CD4-positive, alpha-beta T cell treated with Interleukin-17A for 4 hours (primary cell): Measurements from ENCODE around the gene PRKCA.

ENCODE experiments used
- DNase-seq: peaks from one replicate; pipeline ENCODE4 v3.0.0-alpha.2; 2020; ENCODE audit warnings: mixed read lengths

Gene PRKCA

DNA sequence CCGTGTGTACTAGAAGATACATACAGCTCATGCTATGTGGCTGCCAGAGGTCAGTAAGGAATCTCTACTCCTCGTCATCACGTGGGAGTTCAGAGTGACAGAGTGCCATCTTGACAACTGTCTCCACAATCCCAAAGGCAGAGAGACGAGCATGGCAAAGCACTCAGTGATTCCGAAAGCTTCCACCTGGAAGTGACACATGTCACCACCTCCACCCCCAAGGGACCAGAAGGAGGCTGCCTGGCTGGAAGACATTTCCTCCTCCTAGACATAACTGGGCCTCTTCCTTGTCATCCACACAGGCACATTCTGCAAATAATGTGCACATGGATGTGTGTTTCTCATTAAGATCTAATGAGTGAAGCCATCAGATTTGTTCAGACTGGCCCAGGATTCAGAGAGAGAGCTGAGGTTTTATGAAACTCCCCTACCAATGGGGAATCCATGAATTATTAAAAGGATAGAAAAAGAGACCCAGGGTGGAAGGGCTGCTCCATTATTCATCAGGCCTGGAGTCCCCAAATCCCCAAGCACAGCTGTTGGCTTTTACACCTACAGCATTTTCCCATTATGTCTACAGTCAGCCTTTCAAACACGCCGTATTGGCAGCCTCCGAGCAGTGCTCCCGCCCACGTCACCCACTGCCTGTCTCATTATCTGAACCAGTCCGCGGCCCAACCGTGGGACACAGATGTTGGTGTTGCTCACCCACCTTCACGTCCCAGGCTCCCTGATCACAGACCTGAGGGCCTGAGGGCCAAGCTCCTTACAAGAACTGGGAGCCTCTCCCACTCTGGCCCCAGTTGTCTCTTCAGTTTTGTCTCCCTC, 529.2 kb downstream of the PRKCA start:
- no peak for DNase-seq

DNA sequence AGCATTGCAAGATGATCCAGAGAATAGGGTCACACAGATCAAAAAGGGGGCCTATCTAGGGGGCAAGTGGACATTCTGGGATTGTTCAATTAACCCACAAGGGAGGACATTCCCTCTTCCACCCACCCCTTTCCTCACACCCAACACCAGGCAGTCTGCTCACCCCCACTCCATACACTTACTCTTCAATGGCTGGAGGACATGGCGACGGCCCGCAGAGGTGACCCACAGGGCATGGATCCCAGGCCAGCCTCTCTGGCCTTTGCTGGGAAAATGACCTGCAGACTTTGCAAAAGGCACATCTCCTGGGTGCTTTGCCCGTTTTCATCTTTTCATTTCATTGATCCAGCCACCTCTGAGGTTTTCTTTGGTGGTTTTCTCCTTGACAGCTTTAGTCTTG, 530.8 kb downstream of the PRKCA start:
- no peak for DNase-seq

DNA sequence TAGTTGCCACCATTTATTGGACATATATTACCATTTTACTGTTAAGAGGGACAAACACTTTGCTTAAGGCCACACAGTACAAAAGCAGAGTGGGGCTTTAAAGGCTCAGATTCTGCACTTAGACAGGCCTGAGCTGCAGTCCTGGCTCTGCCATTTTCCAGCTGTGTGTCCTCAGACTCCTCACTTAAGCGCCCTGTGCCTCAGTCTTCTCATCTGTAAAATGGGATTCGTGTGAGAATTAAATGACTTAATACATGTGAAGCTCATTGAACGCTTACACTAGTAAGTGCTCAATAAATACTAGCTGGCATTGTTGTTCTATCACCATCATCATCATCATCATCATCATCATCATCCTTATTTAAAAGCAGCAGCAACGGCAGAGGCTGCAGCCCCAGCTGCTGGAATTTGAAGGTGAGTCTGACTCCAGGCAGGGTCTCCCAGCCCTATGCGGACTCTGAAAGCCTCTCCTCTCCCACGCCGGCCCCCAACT, 532.1 kb downstream of the PRKCA start:
- no peak for DNase-seq

DNA sequence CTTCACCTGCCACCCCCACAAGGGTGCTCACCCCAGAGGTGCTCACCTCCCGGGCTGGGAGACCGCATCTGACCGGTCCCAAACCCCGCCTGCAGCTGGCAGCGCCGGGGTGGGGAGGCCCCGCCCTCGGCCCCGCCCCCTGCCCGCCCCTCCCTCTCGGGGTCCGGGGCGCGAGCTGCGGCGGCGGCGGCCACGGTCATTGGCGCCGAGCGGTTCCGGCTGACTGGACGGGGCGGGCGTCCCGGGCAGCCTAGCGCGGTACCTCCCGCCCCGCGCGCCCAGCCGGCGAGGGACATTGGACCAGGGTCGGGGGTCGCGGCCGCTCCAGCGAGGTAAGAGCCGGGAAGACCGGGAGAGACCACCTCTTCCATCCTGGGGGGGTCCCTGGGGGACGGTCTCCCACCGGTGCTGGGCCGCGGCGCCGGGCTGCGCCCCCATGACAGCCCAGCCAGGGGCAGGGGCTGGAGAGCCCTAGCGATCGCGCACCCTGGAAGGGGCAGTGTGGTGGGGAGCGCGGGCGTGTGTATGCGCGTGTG, 532.6 kb downstream of the PRKCA start, which contains the start of gene CACNG5:
Gene CACNG5 (plus strand): TSS at position 199 of the 536 bp plus-strand sequence. CDS start 42,216 bp downstream, outside the sequence.
- no peak for DNase-seq

DNA sequence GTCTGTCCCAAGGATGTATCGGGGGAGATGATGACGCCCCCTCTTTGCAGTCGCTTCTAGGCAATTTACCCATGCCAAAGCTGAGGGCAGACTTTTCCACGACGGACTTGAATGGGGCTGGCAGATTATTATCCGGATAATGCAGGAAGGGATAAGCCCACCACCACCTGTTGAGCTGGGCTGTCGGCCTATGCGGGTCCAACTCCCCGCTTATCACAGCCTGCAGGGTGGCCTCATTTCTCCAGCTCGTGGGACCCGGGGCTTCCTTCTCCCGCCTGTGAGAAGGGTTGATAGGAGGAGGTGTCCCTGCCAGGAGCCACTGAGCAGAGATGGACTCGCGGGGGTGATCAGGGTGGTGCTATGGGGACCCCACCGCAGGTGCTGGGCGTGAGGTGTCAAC, 533.1 kb downstream of the PRKCA start:
- DNase-seq = no peak

DNA sequence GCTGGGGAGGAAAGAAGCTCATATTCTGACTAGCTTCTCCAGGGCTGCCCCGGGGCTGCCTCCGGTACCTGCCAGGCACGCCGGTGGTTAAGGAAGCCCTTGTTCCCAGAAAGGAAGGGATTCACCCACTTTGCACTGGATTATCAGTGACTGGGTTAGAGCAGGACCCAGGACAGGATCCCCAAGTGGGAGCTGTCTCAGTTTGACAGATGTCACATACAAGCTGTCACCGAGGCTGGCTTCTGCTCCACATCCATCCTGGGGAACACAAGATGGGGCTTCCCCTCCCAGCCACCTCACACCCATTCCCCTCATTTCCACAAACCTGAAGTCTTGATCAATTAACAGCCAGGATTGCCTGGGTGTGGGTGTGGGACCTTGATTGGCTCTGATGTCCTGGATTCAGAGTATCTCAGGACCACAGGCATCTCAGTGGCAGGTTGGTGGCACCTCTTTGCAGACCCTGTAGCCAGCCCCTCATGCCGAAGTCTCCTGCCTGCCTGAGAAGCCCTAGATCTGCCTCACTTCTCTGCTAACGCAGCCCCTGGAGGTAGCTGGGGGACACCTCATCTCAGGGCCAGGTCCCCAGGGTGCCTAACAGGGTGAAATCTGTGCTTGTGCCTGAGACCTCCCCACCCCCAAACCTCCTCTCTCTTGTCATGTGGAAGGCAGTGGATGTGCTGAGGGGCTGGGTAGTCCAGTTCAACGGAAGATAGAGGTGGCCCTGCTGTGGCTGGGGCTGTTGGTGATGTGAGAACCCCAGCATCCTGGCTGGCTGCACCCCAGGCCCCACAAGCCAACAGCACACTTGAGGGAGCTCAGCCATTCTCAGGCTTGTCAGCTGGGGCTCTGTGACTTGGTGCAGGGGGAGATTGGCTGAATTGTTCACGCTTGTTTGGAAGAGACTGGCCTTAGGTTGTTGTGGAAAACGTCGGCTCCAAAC, 533.9 kb downstream of the PRKCA start:
- DNase-seq = no peak

DNA sequence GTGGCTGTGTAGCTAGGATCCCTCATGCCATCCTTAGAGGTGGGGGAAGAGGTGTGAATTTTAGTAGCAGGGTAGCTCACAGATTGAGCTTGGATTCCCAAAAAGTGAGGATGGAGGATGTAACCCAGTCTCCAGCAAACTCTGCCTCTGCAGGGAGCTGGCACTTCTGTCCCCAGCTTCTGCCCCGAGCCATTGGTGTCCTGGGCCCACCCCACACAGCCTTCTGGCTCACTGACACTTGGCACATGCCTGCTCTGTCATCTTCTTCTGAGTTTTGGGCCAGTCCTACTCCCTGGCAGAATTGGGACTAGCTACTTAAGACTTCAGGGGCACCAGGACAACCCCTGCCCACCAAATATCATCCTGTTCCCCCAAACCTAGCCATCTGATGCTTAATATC, 534.8 kb downstream of the PRKCA start:
- DNase-seq = no peak

DNA sequence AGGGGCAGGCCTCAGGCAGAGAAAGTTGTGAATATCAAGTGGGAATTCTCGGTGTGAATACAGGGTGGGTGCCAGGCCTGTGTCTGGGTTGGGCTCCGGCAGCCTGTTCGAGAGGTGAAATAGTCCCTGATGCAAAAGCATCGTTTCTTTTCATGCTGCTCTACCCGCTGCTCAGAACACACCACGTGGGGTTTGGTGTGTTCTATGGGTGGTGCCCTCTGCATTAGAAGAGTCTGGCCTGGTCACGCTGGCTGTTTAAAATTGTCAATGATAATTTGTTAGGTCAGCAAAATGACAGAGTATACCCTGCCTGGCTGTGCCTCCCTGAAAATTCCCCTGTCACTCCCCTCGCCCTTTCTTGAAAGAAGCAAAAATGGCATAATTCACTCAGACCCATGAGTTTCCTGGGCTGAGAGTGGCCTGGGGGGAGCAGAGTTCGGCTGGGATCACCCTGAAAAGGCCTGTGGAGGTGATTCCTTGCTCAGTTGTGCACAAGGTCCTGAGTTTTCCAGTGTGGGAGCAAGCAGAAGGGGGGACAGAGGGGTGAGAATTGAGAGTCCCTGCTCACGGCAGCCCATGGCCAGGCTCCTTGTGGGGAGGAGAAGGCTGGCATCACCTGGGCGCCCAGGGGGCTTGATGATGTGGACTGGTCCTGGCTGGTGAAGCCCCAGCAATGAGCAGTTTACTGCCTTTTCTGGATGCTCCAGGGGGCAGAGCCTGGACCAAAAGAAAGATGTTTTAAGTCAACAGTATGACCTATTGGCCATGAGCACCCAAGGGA, 535.7 kb downstream of the PRKCA start:
- no peak for DNase-seq

DNA sequence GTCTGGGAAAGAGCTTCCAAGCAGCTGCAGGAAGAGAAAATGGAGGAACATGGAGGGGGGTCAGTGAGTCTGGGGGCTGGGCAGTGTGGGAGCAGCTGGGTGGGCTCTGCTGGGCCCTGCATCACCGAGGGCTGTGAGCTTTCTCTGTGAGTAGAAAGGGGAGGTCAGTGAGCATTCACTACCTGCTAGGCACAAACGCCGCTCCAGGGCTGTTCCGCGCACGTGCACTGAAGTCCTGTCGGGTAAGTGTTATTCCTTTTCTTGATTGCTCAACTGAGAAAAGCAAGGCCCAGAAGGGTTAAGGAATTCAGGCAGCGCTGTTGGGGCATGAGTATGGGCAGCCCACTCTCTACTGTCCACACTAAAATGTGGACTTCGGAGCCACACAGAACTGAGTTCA, 537.2 kb downstream of the PRKCA start:
- DNase-seq = no peak

DNA sequence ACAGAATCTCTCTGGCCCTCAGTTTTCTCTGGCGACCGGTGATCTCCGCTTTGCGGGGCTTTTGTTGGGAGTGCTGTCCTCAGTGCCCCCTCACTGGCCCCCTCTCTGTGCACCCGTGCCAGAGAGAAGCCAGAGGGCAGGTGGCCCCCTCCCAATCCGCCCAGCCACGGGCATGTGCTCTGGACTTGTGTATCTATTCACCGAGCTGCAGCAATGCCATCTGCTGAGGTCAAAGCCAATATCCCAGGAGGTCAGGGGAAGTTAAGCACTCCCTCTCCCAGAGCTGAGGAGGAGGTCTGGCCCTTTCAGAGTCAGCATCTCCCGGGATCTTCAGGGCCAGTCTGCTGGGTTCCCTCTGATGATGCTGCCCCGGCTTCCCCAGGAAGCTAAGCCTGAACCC, 537.6 kb downstream of the PRKCA start:
- DNase-seq = no peak

DNA sequence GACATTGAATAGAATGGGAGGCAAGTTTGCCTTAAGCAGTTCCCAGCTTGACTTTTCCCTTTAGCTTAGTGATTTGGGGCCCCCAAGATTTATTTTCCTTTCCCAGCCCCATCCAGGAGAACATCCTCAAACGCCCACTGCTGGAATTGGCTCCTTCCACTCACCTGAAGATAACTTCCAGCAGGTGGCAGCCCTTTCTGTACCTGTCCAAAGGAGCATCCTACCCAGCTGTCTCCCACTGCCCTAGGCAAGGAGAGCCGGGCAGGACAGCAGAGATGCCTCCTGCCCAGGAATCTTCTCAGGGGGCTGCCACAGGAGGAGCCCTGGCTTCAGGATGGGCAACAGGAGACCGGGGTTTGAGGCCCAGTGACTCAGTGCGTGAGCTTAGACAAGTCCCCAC, 538.9 kb downstream of the PRKCA start:
- no peak for DNase-seq

DNA sequence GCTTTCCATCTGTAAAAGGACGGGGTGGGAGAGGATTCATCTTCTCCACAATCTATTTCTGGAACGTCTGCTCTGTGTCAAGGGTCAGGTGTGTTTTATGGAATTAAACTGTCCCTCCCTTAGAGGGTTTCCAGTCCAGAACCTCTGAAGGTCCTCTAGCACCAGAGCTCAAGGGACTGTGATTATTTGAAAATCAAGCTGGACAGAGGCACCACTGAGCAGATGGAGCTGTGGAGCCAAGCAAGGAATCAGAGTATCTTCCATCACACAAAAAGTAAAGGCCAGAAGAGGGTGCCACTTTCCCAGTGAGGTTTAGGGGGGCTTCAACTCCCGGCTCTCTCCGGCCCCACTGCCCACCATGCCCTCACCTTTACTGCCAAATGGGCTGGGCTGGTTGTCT, 539.3 kb downstream of the PRKCA start:
- no peak for DNase-seq

DNA sequence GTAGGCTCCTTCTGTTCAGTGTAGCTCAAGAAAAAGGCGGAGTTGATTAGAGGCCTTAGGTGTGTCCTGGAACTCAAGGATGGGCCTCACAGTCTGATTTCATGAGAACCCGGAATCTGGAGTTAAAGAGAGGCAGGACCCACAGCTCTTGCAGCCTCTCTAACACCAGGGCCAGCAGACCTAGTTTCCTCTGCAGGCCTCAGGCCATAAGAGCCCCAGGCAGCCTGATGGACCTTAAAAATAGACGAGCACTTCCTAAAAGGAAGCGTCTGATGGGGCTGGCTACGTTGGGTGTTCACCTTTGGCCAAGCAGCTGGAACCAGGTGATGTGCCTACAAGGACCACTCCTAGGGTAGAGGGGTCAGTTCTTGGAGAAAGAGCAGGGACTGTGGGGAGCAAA, 540.1 kb downstream of the PRKCA start:
- no peak for DNase-seq

DNA sequence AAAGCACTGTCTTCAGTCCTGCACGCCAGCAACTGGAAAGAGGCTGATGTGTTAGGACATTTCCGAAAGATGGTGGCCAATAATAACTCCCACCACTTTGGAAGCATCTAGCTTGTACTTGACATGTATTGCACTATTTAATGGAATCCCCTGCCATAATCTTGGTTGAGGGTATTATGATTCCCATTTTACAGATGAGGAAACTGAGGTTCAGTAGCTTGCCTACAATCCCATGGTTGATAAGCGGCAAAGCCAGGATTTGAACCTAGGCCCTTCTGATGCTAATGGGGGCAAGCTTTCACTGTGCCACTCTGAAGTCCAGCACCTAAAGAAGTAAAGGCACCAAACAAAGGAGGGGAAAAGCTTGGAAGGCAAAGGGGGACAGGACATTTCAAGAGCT, 540.5 kb downstream of the PRKCA start:
- no peak for DNase-seq

DNA sequence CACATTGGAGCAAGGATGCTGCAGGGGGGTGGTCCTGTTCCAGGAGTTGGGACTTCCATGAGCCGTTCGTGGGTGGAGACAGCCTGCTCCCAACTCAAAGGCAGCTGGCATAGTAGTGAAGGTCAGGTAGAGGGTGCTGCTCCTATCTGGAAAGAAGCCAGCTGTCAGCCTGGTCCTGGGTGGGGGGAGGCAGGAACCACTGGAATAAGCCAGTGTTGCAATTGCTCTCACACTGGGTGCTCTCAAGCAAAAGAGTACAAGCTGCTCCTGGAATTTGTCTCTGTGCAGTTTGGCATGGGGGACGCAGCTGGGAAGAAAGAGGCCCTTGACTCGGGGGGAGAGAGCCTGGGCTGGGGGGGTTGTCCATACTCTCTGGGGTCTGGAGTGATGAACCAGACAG, 541.2 kb downstream of the PRKCA start:
- no peak for DNase-seq

DNA sequence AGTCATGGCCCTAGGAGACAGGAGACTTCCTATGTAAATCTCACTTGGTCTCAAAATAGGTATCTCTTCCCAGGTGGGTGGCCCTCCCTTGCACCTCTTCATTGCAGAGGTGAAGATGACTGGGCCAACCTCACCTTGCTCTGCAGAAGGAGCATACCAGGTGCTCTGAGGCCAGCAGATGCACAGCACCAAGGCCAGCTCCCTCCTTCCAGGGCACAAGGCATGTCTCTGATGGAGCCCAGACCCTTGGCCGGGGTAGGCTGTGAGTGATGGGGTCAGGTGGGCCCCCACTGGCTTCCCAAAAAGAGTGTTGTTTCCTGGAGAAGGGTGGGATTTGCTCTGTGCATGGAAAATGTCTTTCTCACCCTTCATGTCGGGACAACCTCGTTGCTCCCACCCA, 545.3 kb downstream of the PRKCA start:
- no peak for DNase-seq

DNA sequence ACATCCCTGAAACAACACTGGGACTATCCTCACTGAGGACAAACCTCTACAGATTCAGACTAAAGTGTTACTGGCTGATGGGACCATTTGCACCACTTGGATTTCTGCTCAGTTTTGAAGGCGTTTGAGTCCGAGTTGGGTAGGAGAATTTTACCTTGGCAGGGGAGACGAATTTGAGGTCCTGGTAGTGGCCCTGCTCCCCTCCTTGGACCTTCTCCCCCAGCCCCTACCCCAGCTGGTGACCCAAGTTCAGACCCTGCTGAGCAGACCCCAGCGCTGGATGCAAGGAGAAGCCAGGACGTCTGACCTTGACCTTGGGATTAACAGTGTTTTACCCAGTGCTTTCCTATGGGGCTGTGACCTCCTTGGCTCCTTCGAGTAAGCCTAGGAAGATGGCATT, 546.1 kb downstream of the PRKCA start:
- DNase-seq = no peak

DNA sequence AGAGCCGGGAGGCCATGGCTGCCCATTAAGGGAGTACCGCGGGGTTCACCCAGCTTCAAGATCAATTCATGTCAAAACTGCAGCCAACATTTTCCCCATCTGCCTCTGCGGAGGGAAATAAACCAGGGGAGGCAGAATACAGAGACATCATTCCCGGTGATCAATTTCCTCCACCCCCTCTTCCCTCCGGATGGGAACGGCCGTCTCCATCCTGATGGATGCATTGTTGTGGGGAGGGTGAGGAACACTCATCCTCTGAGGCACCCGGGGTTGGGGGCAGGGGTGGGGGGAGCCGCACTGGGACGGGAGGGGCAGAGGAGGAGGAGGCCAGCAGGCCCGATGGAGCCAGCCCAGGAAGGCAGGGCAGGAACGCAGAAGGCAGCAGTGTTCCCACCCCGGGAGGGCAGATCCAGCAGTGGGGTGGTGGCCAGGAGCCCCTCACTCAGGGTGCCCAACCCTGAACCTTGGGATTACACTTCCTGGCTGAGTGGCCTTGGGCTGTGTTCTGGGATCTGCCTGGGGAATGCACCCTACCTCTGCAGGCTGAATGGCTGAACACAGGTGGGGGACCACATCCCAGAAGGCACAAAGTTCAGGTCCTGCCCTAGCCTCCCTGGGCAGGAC, 546.7 kb downstream of the PRKCA start:
- no peak for DNase-seq

DNA sequence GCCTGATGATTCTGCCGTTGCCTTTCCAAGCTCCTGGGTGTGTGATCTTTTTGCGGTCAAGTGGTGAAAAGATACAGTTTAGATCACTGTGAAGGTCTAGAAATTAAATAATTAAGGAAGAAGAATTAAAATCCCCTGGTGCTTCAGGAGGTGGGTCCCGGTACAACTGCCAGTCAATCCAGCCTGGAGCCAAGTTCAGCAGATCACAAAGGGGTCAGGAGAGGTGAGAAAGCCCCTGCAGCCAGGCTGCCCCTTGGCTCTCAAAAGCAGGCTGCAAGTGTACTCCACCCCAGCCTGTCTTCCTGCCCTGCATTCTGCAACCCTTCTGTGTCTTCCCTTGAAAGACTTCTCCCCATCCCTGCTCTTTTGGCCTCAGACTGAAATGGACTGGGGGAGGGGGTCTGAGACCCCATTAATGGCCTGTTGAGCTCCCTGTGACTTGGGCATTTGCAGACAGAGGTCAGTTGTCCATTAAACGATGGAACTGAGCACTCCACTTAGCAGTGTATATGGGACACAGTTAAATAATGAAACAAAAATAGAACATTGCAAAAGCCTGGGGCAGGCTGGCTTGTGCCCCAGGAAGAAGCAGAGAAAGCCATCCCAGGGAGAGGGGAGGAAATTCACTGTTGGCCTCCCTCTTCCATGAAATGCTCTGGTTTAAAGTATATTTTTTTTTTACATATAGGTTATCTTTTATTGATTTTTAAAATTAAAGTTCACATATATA, 547.6 kb downstream of the PRKCA start:
- DNase-seq = no peak

DNA sequence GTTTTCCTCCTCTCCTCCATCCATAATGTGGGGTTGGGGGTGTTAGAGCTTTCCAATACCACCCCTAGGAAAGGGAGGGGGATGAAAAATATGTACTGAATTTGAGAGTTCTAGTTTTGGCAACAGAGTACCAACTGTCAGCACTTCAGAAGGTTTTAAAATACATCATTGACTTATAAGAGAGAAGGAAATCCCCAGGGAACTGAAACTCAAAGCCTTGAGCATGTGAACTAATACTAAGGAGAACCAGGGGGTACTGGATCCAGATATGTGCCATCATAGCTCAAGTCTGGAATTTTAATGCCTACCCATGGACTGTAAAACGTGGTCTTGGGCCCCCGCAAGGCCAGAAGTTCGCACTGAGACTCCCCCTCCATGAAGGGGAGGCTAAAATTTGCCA, 548.3 kb downstream of the PRKCA start:
- DNase-seq = no peak

DNA sequence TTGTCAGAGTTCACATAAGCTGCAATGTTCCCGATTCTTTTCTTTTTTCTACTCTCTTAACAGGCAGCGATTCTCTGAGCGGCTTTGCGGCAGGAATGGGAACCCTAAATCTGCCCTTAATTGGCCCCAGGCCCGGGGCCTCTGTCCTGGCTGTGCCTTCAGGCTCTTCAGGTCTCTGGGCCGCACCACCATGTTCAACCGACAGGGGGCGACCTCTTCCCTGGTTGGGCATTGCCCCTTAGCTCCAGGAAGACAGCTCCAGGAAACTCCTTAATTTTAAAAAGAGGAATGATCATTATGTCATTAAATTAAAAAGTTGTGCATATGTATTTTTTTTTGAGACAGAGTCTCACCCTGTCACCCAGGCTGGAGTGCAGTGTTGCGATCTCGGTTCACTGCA, 552.8 kb downstream of the PRKCA start:
- peak; percentile 19 for DNase-seq
